GM18951 (cell line): ENCODE data around the gene RNF208.

Experiments used
- POLR2A ChIP-seq: IDR thresholded peaks from 4 replicates; pipeline ENCODE4 v1.6.1; 2011; ENCODE audit warnings: mild to moderate bottlenecking; ENCODE audit not compliant: insufficient read length, insufficient read depth; ENCODE audit errors: extremely low read depth
- in situ Hi-C: fragments of 300-500 bp; cut with MboI; formaldehyde crosslinking; loops from one replicate; pipeline ENCODE4 v1.12.0; 2022; ENCODE audit warnings: low sequenced_read_pairs, mixed read lengths, inconsistent platforms; ENCODE audit not compliant: unreplicated experiment

RNF208 gene

GRCh38 chr9:137232101-137232500 lies 10.1 kb upstream of the RNF208 start:
- no peak for TF ChIP-seq POLR2A
- in situ Hi-C loops = no loop called here

GRCh38 chr9:137231372-137232039 lies 9.5 kb upstream of the RNF208 start:
- in situ Hi-C loops = no loop called here
- no peak for TF ChIP-seq POLR2A

- no peak for TF ChIP-seq POLR2A
- in situ Hi-C loops = no loop called here
These were observed 8.8 kb upstream of the RNF208 start, which contains the start of gene SLC34A3 for GRCh38 chr9:137230705-137231371. Gene SLC34A3 (plus strand): TSS chr9:137230901. CDS start chr9:137231703, 802 bp downstream.

- in situ Hi-C loops = loop anchor here (10.0 kb wide), 1 partner anchor 105 kb away; no protein-coding TSS in a partner anchor
- no peak for TF ChIP-seq POLR2A
These were observed 8.1 kb upstream of the RNF208 start for GRCh38 chr9:137229903-137230704.

DNA sequence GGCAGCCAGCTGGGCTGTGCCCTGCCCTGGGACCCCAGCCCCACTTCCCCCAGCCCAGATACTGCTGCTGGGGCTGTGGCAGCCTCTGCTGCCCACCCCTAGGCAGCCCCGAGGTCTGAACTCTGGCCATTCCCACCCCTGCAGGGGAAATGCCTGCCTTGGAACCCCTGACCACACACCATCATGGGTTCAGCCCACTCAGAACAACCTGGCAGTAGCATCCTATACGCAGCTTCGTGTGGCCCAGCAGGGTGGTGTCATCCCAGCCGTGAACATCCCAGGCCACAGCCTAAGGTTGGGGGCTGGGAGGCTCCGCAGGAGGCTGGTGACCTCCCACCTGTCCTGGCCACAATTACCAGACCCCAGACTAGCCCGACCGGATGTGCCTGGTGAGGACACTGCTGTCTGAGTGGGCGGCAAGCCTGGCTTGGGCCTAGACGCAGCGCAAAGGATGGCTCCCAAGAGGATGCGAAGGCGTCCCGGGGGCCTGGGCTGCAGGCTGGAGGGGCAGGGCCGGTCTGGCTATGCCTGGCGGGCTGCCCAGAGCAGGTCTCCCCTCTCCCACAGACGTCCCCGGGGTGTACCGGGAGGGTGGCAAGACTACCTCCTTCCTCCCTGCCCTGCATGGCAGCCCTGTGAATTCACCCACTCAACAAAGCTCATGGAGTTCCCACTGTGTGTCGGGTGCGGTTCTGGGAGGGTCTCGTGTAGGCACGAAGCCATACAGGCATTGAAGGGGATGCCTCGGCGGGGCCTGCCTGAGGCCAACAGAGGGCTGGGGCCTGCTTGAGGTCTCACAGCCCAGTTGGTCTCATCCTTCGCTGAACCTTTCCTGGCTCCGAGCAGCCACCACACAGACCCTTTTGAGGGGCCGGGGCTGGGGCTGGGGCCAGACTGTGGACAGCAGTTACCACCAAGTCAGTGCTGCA lies 7.2 kb upstream of the RNF208 start:
- in situ Hi-C loops = loop anchor here (10.0 kb wide), 1 partner anchor 104 kb away; no protein-coding TSS in a partner anchor
- no peak for TF ChIP-seq POLR2A

- TF ChIP-seq POLR2A = no peak
- in situ Hi-C loops = loop anchor here (10.0 kb wide), 1 partner anchor 104 kb away; no protein-coding TSS in a partner anchor
These were observed 6.5 kb upstream of the RNF208 start for GRCh38 chr9:137228506-137228967.

- TF ChIP-seq POLR2A = no peak
- in situ Hi-C loops = loop anchor here (10.0 kb wide), 1 partner anchor 103 kb away; no protein-coding TSS in a partner anchor
These were observed 5.9 kb upstream of the RNF208 start for GRCh38 chr9:137227853-137228505.

GRCh38 chr9:137227054-137227852 lies 5.2 kb upstream of the RNF208 start, which contains the start of gene RNF224:
Gene RNF224 (plus strand): TSS chr9:137227502. CDS start chr9:137228336, 834 bp downstream.
- in situ Hi-C loops = loop anchor here (10.0 kb wide), 1 partner anchor 102 kb away; no protein-coding TSS in a partner anchor

GRCh38 chr9:137226338-137227053 lies 4.5 kb upstream of the RNF208 start:
- in situ Hi-C loops = loop anchor here (10.0 kb wide), 1 partner anchor 102 kb away; no protein-coding TSS in a partner anchor

More at GRCh38 chr9:137227054-137227852, 5.2 kb upstream of the RNF208 start, which contains the start of gene RNF224:
- no peak for TF ChIP-seq POLR2A

DNA sequence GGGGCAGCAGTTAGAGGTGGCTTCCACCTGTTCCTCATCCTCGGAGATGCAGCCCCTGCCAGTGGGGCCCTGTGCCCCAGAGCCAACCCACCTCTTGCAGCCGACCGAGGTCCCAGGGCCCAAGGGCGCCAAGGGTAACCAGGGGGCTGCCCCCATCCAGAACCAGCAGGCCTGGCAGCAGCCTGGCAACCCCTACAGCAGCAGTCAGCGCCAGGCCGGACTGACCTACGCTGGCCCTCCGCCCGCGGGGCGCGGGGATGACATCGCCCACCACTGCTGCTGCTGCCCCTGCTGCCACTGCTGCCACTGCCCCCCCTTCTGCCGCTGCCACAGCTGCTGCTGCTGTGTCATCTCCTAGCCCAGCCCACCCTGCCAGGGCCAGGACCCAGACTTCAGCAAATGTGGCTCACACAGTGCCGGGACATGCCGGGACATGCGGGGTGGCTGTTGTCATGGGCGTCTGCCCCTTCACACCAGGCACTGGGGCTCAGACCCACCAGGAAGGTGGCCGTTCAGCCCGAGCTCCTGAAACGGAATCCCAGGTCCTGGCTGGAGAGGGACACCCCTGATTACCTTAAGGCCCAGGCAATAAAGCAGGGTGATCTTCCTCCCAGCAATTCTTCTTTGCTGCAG lies 3.8 kb upstream of the RNF208 start:
- TF ChIP-seq POLR2A = no peak
- in situ Hi-C loops = loop anchor here (10.0 kb wide), 1 partner anchor 101 kb away; no protein-coding TSS in a partner anchor

More at GRCh38 chr9:137226338-137227053, 4.5 kb upstream of the RNF208 start:
- TF ChIP-seq POLR2A = no peak
